Activated CD8-positive, alpha-beta memory T cell treated with anti-CD3 and anti-CD28 coated beads, Interleukin-2, amount 50 U/mL, for 24 hours (primary cell): Measurements from ENCODE around the gene PHLDB1.

Experiments used
- DNase-seq: peaks from one replicate; pipeline ENCODE4 v3.0.0-alpha.2; 2020; ENCODE audit errors: extremely low read depth

PHLDB1 gene

GRCh38 chr11:118640332-118641154 lies 33.1 kb downstream of the PHLDB1 start:
- DNase-seq = no peak

- no peak for DNase-seq
These were observed 34.1 kb downstream of the PHLDB1 start for GRCh38 chr11:118641397-118642019.

GRCh38 chr11:118643142-118643994 lies 36.0 kb downstream of the PHLDB1 start:
- DNase-seq = no peak

GRCh38 chr11:118643995-118644345 lies 36.6 kb downstream of the PHLDB1 start:
- no peak for DNase-seq

GRCh38 chr11:118644496-118644895 lies 37.1 kb downstream of the PHLDB1 start:
- DNase-seq = no peak

- no peak for DNase-seq
These were observed 37.8 kb downstream of the PHLDB1 start for GRCh38 chr11:118645066-118645715.

- no peak for DNase-seq
These were observed 39.0 kb downstream of the PHLDB1 start for GRCh38 chr11:118646393-118646792.

GRCh38 chr11:118648291-118648690 lies 40.9 kb downstream of the PHLDB1 start:
- DNase-seq = no peak

GRCh38 chr11:118649941-118650340 lies 42.5 kb downstream of the PHLDB1 start:
- DNase-seq = no peak

GRCh38 chr11:118650366-118650765 lies 43.0 kb downstream of the PHLDB1 start:
- DNase-seq = no peak

GRCh38 chr11:118651820-118652219 lies 44.4 kb downstream of the PHLDB1 start:
- no peak for DNase-seq

- DNase-seq = no peak
These were observed 45.3 kb downstream of the PHLDB1 start for GRCh38 chr11:118652681-118653181.

- DNase-seq = no peak
These were observed 46.4 kb downstream of the PHLDB1 start for GRCh38 chr11:118653684-118654390.

GRCh38 chr11:118655486-118656190 lies 48.2 kb downstream of the PHLDB1 start:
- no peak for DNase-seq

- no peak for DNase-seq
These were observed 49.2 kb downstream of the PHLDB1 start for GRCh38 chr11:118656563-118657165.

GRCh38 chr11:118657238-118657637 lies 49.8 kb downstream of the PHLDB1 start:
- DNase-seq = no peak

GRCh38 chr11:118657709-118658428 lies 50.5 kb downstream of the PHLDB1 start:
- DNase-seq = no peak

- DNase-seq = no peak
These were observed 51.3 kb downstream of the PHLDB1 start for GRCh38 chr11:118658429-118659313.
